ENCODE measurements around the gene TBC1D8B. TPM values are rescaled to one million over a fixed set of nuclear protein-coding genes. Genes with fewer than 3 reads are reported as not detected.

TBC1D8B gene
- total RNA-seq, 1 experiment from 2014 or later = 1.0 TPM

GRCh38 chrX:106903856-106904528 lies 101.5 kb downstream of the TBC1D8B start:
- peaks cover 7% of the 10 kb centered on the region; the same call in 1 of the 2 replicates for H3K4me1 ChIP-seq (ENCODE audit: insufficient read depth, low read length)
- TF ChIP-seq EZH2 (IDR thresholded peaks at IDR 0.05; ENCODE audit: low read length, unreplicated experiment) (no peak), EZH2phosphoT487 (IDR thresholded peaks at IDR 0.05; ENCODE audit: borderline replicate concordance, low read length) (no peak), CTCF (conservative IDR thresholded peaks at IDR 0.05; ENCODE audit: low read depth, low read length) (no peak)
- no peaks in the 10 kb centered on the region for H3K9me3 ChIP-seq (ENCODE audit: low read length)
- DNase-seq = no peak
- H3K79me2 ChIP-seq (ENCODE audit: low read length) = no peaks in the 10 kb centered on the region
- POLR2A ChIA-PET (ENCODE audit: unreplicated experiment) = no interaction called here
- no peak for ATAC-seq
- BruUV-seq (replicated peaks) = no TSS peak
- intact Hi-C loops (cut with micrococcal nuclease) = no loop called here
- H2AFZ ChIP-seq (ENCODE audit: low read length) = no peak overlapping the region
- H3K4me3 ChIP-seq (ENCODE audit: low read length) = no peak overlapping the region
- no peaks in the 10 kb centered on the region for H4K20me1 ChIP-seq (ENCODE audit: low read length)
- H3F3A ChIP-seq (ENCODE audit: low read length, unreplicated experiment) = no peaks in the 10 kb centered on the region
- CTCF ChIA-PET = no interaction called here
- H3K36me3 ChIP-seq (ENCODE audit: low read depth, low read length) = no peaks in the 10 kb centered on the region
- H3K9ac ChIP-seq (ENCODE audit: low read length) = no peak overlapping the region
- H3K27ac ChIP-seq (ENCODE audit: low read length) = no peak overlapping the region
- H3K9me2 ChIP-seq (replicated peaks; ENCODE audit: low read length) = no peaks in the 10 kb centered on the region
- H3K4me2 ChIP-seq (ENCODE audit: low read length) = no peak overlapping the region
- H3K27me3 ChIP-seq (ENCODE audit: low read length) = no peaks in the 10 kb centered on the region

GRCh38 chrX:106905064-106905708 lies 102.7 kb downstream of the TBC1D8B start:
- Histone ChIP-seq H3K9ac (ENCODE audit: low read length) (no peak overlapping the region), H3K9me2 (replicated peaks; ENCODE audit: low read length) (no peaks in the 10 kb centered on the region), H3K36me3 (ENCODE audit: low read depth, low read length) (no peaks in the 10 kb centered on the region), H3K4me1 (ENCODE audit: insufficient read depth, low read length) (no peaks in the 10 kb centered on the region), H3K27ac (ENCODE audit: low read length) (no peak overlapping the region), H2AFZ (ENCODE audit: low read length) (no peak overlapping the region), H4K20me1 (ENCODE audit: low read length) (no peaks in the 10 kb centered on the region), H3K4me2 (ENCODE audit: low read length) (no peak overlapping the region), H3K27me3 (ENCODE audit: low read length) (no peaks in the 10 kb centered on the region), H3K9me3 (ENCODE audit: low read length) (no peaks in the 10 kb centered on the region), H3F3A (ENCODE audit: low read length, unreplicated experiment) (no peaks in the 10 kb centered on the region), H3K4me3 (ENCODE audit: low read length) (no peak overlapping the region), H3K79me2 (ENCODE audit: low read length) (no peaks in the 10 kb centered on the region)
- TF ChIP-seq EZH2 (IDR thresholded peaks at IDR 0.05; ENCODE audit: low read length, unreplicated experiment) = no peak
- no peak for TF ChIP-seq CTCF (conservative IDR thresholded peaks at IDR 0.05; ENCODE audit: low read depth, low read length)
- TF ChIP-seq EZH2phosphoT487 (IDR thresholded peaks at IDR 0.05; ENCODE audit: borderline replicate concordance, low read length) = no peak
- ATAC-seq (0 out of 2 replicates have a peak, but pooled peaks have one; percentile 22), DNase-seq (no peak)
- BruUV-seq (replicated peaks) = no TSS peak
- ChIA-PET CTCF (interaction anchor here (0.5 kb wide), 1 partner anchor 170 kb away, joined by 3 read pairs; no protein-coding TSS in a partner anchor), POLR2A (ENCODE audit: unreplicated experiment) (no interaction called here)
- intact Hi-C loops (cut with micrococcal nuclease) = no loop called here

DNA sequence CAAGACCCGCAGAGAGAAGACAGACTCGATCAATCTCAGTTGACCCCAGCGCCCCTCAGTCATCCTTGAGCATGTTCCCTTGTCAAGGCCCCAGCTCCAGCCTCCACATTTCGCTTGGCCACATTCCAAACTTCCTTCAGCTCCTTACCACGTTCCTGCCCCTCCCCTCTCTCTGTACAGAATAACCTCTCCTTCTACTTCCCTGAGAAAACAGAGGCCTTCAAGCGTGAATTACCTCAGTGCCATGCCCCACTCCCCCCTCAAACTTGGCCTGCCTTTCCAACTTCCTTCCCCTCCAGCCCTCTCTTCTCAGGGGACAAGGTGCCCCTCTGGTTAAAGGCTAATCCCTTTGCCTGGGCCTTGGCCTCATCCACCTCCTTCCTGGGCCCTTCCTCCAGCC lies 103.9 kb downstream of the TBC1D8B start:
- CTCF ChIA-PET = no interaction called here
- TF ChIP-seq EZH2phosphoT487 (IDR thresholded peaks at IDR 0.05; ENCODE audit: borderline replicate concordance, low read length) = no peak
- no peak for TF ChIP-seq CTCF (conservative IDR thresholded peaks at IDR 0.05; ENCODE audit: low read depth, low read length)
- TF ChIP-seq EZH2 (IDR thresholded peaks at IDR 0.05; ENCODE audit: low read length, unreplicated experiment) = no peak
- DNase-seq (no peak), ATAC-seq (no peak)
- Histone ChIP-seq H3K27ac (ENCODE audit: low read length) (no peak overlapping the region), H3K9me3 (ENCODE audit: low read length) (no peaks in the 10 kb centered on the region), H3K4me3 (ENCODE audit: low read length) (no peak overlapping the region), H3K36me3 (ENCODE audit: low read depth, low read length) (no peaks in the 10 kb centered on the region), H3F3A (ENCODE audit: low read length, unreplicated experiment) (no peaks in the 10 kb centered on the region), H2AFZ (ENCODE audit: low read length) (no peak overlapping the region), H3K9me2 (replicated peaks; ENCODE audit: low read length) (no peaks in the 10 kb centered on the region), H3K79me2 (ENCODE audit: low read length) (no peaks in the 10 kb centered on the region), H3K4me2 (ENCODE audit: low read length) (no peak overlapping the region), H3K27me3 (ENCODE audit: low read length) (no peaks in the 10 kb centered on the region), H3K4me1 (ENCODE audit: insufficient read depth, low read length) (no peaks in the 10 kb centered on the region), H4K20me1 (ENCODE audit: low read length) (no peaks in the 10 kb centered on the region), H3K9ac (ENCODE audit: low read length) (no peak overlapping the region)
- no TSS peak for BruUV-seq (replicated peaks)
- POLR2A ChIA-PET (ENCODE audit: unreplicated experiment) = no interaction called here
- intact Hi-C loops (cut with micrococcal nuclease) = no loop called here

All from PC-3 (cell line).